Uterus (tissue), 4 donors: ENCODE results near the gene ZNF749. TPM values are rescaled to one million over a fixed set of nuclear protein-coding genes. Genes with fewer than 3 reads are reported as not detected.

Source experiments
- DNase-seq, 2 donors: peaks; one replicate each; pipeline ENCODE4 v3.0.0-alpha.2; 2019 to 2020
- H3K27ac ChIP-seq, 2 donors: fragments of 200-600 bp; sonication (generic); 1 replicate in 1 of 2; 2 replicates in 1 of 2; pipeline ENCODE4 v1.5.1; 2016 to 2018
- H3K27me3 ChIP-seq, 2 donors: fragments of 200-600 bp; sonication (generic); one replicate each; pipeline ENCODE4 v1.5.1; 2018 to 2019; ENCODE audit warnings: control low read depth in 1 of 2
- H3K36me3 ChIP-seq, 2 donors: fragments of 200-600 bp; sonication (generic); one replicate each; pipeline ENCODE4 v1.5.1; 2019; ENCODE audit warnings: control low read depth in 1 of 2
- H3K4me1 ChIP-seq, 2 donors: fragments of 200-600 bp; sonication (generic); one replicate each; pipeline ENCODE4 v1.5.1; 2018 to 2019; ENCODE audit warnings: control low read depth in 1 of 2
- H3K4me3 ChIP-seq, 2 donors: fragments of 200-600 bp; sonication (generic); 1 replicate in 1 of 2; 2 replicates in 1 of 2; pipeline ENCODE4 v1.5.1; 2018 to 2019; ENCODE audit warnings: mild to moderate bottlenecking in 1 of 2
- H3K9me3 ChIP-seq, 2 donors: fragments of 200-600 bp; sonication (generic); one replicate each; pipeline ENCODE4 v1.5.1; 2019; ENCODE audit warnings: control low read depth in 1 of 2
- CTCF ChIP-seq, 4 experiments: fragments of 200-600 bp in 2 of 4; fragments of 450-650 bp in 2 of 4; sonication (generic) in 2 of 4; IDR thresholded peaks; one replicate each; pipeline ENCODE4 v1.5.1; 2016 to 2019; ENCODE audit warnings: antibody characterized with exemption in 4 of 4, mild to moderate bottlenecking in 2 of 4, moderate library complexity in 1 of 4
- POLR2A ChIP-seq, 2 donors: fragments of 450-650 bp; IDR thresholded peaks; one replicate each; pipeline ENCODE4 v1.6.1; 2016; ENCODE audit warnings: antibody characterized with exemption in 2 of 2, mild to moderate bottlenecking in 1 of 2, moderate library complexity in 1 of 2
- intact Hi-C: fragments of 100-400 bp; cut with DNase I; formaldehyde crosslinking; loops from one replicate; pipeline ENCODE4 v1.15.1; 2023; ENCODE audit warnings: low total_unique reads
- total RNA-seq, 4 donors: library from RNA; depleted of rRNA in 3 of 4; stranded (reverse); fragments of >200 nt in 3 of 4; gene quantifications; one replicate each; pipeline versions ENCODE4 v1.1.0 to v1.2.4, GENCODE V29; 2014 to 2023
- donor health status: DM: yes; HTN: yes; CAD: no.

ZNF749 gene
- total RNA-seq = 10 to 100 TPM in 3 of 4 donors, under 1 TPM in 1; 0.88 to 31.1 (median 11.6) TPM

- peak within 1 kb of the TSS; percentile 73 to 83 for H3K4me3 ChIP-seq
- DNase-seq = peak; percentile 96 to 99
- no peaks in the 10 kb centered on the region for H3K27me3 ChIP-seq
- H3K4me1 ChIP-seq = peaks cover 0 to 5% of the 10 kb centered on the region in 2 donors
- no peaks in the 10 kb centered on the region for H3K36me3 ChIP-seq
- peaks cover 0 to 18% of the 10 kb centered on the region in 2 donors for H3K9me3 ChIP-seq
- TF ChIP-seq POLR2A (IDR thresholded peaks at IDR 0.05) (no peak), CTCF (IDR thresholded peaks at IDR 0.05) (peak in 2 of 4 experiments; percentile 5)
- H3K27ac ChIP-seq = peak within 1 kb of the TSS in 1 of 2 donors; percentile 31
- intact Hi-C loops = no loop called here
Measured at GRCh38 chr19:57435062-57435978, at the start of gene ZNF749. Gene ZNF749, plus strand, starts transcription at chr19:57435325. Its CDS starts 254 bp downstream, at chr19:57435579.

- H3K27ac ChIP-seq = peak overlapping the region; percentile 89
- intact Hi-C loops = no loop called here
- H3K9me3 ChIP-seq = peaks cover 0 to 18% of the 10 kb centered on the region in 2 donors
- TF ChIP-seq CTCF (IDR thresholded peaks at IDR 0.05) (no peak), POLR2A (IDR thresholded peaks at IDR 0.05) (no peak)
- no peaks in the 10 kb centered on the region for H3K27me3 ChIP-seq
- H3K4me3 ChIP-seq = peak overlapping the region; percentile 78
- no peaks in the 10 kb centered on the region for H3K4me1 ChIP-seq
- DNase-seq = no peak
- H3K36me3 ChIP-seq = no peaks in the 10 kb centered on the region
Measured at GRCh38 chr19:57389194-57389729, 45.9 kb upstream of the ZNF749 start.

- peak within 1 kb of the TSS; percentile 78 for H3K4me3 ChIP-seq
- peaks cover 0 to 23% of the 10 kb centered on the region in 2 donors for H3K9me3 ChIP-seq
- no peaks in the 10 kb centered on the region for H3K36me3 ChIP-seq
- H3K27me3 ChIP-seq = no peaks in the 10 kb centered on the region
- intact Hi-C loops = no loop called here
- peak; percentile 94 to 96 for DNase-seq
- TF ChIP-seq CTCF (IDR thresholded peaks at IDR 0.05) = peak in 3 of 4 experiments; percentile 20 to 48 (median 46)
- TF ChIP-seq POLR2A (IDR thresholded peaks at IDR 0.05) = peak; percentile 64 to 66
- H3K4me1 ChIP-seq = no peaks in the 10 kb centered on the region
- peak within 1 kb of the TSS; percentile 89 for H3K27ac ChIP-seq
Measured at GRCh38 chr19:57389730-57390598, 45.2 kb upstream of the ZNF749 start, which contains the start of gene ZNF548. Gene ZNF548, plus strand, starts transcription at chr19:57389854. Its CDS starts 246 bp downstream, at chr19:57390100.

- Histone ChIP-seq H3K9me3 (peaks cover 0 to 67% of the 10 kb centered on the region in 2 donors), H3K4me1 (no peaks in the 10 kb centered on the region), H3K36me3 (no peaks in the 10 kb centered on the region), H3K27me3 (no peaks in the 10 kb centered on the region), H3K4me3 (no peak overlapping the region), H3K27ac (no peak overlapping the region)
- TF ChIP-seq POLR2A (IDR thresholded peaks at IDR 0.05) (no peak), CTCF (IDR thresholded peaks at IDR 0.05) (no peak)
- intact Hi-C loops = no loop called here
- DNase-seq = no peak
Measured at GRCh38 chr19:57395710-57396109, 39.4 kb upstream of the ZNF749 start.
